ENCODE measurements around the gene PAPPA.

PAPPA gene

GRCh38 chr9:116247284-116247683, 93.7 kb downstream of the PAPPA start:
- ChIA-PET POLR2A (no interaction called here), CTCF (no interaction called here)
- DNase-seq (ENCODE audit: low read depth, low spot score) = no peak
- no peak for TF ChIP-seq CTCF (IDR thresholded peaks at IDR 0.05; ENCODE audit: insufficient read depth, low read length, missing control alignments)
- H3K4me3 ChIP-seq (ENCODE audit: low read depth, low read length) = no peak overlapping the region

- no peak overlapping the region for H3K4me3 ChIP-seq (ENCODE audit: low read depth, low read length)
- no peak for TF ChIP-seq CTCF (IDR thresholded peaks at IDR 0.05; ENCODE audit: insufficient read depth, low read length, missing control alignments)
- ChIA-PET POLR2A (no interaction called here), CTCF (no interaction called here)
- DNase-seq (ENCODE audit: low read depth, low spot score) = no peak
These were observed 94.3 kb downstream of the PAPPA start for GRCh38 chr9:116247791-116248374.

DNA sequence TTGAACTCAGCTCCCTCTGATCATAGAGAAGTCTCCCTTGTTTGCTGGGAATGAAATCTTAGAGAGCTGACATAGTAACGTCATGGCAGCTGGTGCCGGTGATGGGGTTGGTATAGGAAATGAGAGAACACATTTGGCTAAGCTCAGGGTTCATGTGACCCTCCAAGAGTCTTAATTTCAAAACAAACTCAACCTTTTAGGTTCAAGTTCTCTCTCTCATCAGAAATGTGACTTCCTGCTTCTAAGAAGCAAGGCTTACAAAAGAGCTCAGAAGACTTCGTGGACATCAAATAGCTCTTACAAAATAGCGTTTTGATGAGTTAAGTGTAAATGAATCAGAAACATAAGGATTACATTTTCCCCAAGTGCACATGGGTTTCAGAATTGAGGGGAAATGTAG, 97.3 kb downstream of the PAPPA start:
- CTCF ChIA-PET = interaction anchor here (1.0 to 1.6 kb wide), 2 partner anchors 321 to 658 kb away, joined by 3 to 10 read pairs; no protein-coding TSS in a partner anchor
- no peak for TF ChIP-seq CTCF (IDR thresholded peaks at IDR 0.05; ENCODE audit: insufficient read depth, low read length, missing control alignments)
- no peak overlapping the region for H3K4me3 ChIP-seq (ENCODE audit: low read depth, low read length)
- DNase-seq (ENCODE audit: low read depth, low spot score) = no peak
- POLR2A ChIA-PET = no interaction called here

DNA sequence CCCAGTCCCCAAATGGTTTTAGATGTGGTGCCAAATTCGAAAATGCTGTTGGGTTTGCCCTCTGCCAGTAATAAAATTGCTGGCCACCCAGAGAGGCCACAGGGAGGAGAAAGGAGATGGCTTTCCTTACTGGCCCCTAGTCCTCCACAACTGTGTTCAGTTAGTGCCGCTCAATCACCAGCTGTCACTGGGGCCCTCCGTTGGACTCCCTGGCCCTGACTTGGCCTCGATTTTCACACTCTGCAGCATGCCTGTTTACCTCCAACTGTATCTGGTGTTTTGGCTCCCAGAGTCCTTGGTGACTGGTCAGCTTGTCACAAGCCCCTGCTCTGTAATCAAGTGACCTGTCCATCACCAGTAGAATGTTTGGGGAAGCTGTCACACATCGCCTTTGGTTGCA, 97.8 kb downstream of the PAPPA start:
- TF ChIP-seq CTCF (IDR thresholded peaks at IDR 0.05; ENCODE audit: insufficient read depth, low read length, missing control alignments) = no peak
- ChIA-PET CTCF (interaction anchor here (1.0 to 1.6 kb wide), 2 partner anchors 320 to 658 kb away, joined by 3 to 10 read pairs; no protein-coding TSS in a partner anchor), POLR2A (no interaction called here)
- no peak for DNase-seq (ENCODE audit: low read depth, low spot score)
- H3K4me3 ChIP-seq (ENCODE audit: low read depth, low read length) = no peak overlapping the region

GRCh38 chr9:116260531-116260930, 106.9 kb downstream of the PAPPA start:
- ChIA-PET CTCF (interaction anchor here (0.8 to 1.2 kb wide), 2 partner anchors 18 to 112 kb away, joined by 3 read pairs; no protein-coding TSS in a partner anchor), POLR2A (no interaction called here)
- H3K4me3 ChIP-seq (ENCODE audit: low read depth, low read length) = no peak overlapping the region
- DNase-seq (ENCODE audit: low read depth, low spot score) = no peak
- TF ChIP-seq CTCF (IDR thresholded peaks at IDR 0.05; ENCODE audit: insufficient read depth, low read length, missing control alignments) = no peak

GRCh38 chr9:116262448-116262847, 108.9 kb downstream of the PAPPA start:
- POLR2A ChIA-PET = no interaction called here
- H3K4me3 ChIP-seq (ENCODE audit: low read depth, low read length) = no peak overlapping the region
- CTCF ChIA-PET = no interaction called here
- DNase-seq (ENCODE audit: low read depth, low spot score) = no peak
- no peak for TF ChIP-seq CTCF (IDR thresholded peaks at IDR 0.05; ENCODE audit: insufficient read depth, low read length, missing control alignments)
